Left cardiac atrium (tissue), 4 donors: ENCODE data around the gene NDUFV3. TPM values are rescaled to one million over a fixed set of nuclear protein-coding genes. Genes with fewer than 3 reads are reported as not detected.
"Not testable (repeated sequence)": the region's sequence is repeated elsewhere in the genome, so short reads cannot be mapped to it uniquely, and the experiment has no call there.

ENCODE experiments used
- ATAC-seq, 2 donors: fragments of 200-7000 bp; cut with Tn5 transposase; one replicate each; pipeline ENCODE4 v1.9.1; 2020; ENCODE audit warnings: mild to moderate bottlenecking in 2 of 2, moderate library complexity in 2 of 2
- DNase-seq: peaks from one replicate; pipeline ENCODE4 v3.0.0-alpha.2; 2020
- intact Hi-C, 2 donors: fragments of 100-400 bp; cut with DNase I; formaldehyde crosslinking; loops; one replicate each; pipeline versions ENCODE4 v1.14.1 to v1.15.1; 2022 to 2023
- total RNA-seq, 2 donors: library from RNA; stranded (reverse); fragmentation: NEBNext Ultra II Directional; extraction: Animal tissue kit (Norgen Biotek cat#: 25700); gene quantifications; one replicate each; pipeline ENCODE4 v1.2.1, GENCODE V29; 2021
- donor health status: DM: no; HTN: yes; CAD: no.
- donor health status: DM: no; HTN: yes; CAD: no; lungs with severe emphysema.
- donor health status: DM: yes; HTN: yes; CAD: no.
- donor health status: Dilated cardiomyopathy.

NDUFV3 gene
- total RNA-seq, 2 donors from 2014 or later = 46.4 to 49.7 TPM

GRCh38 chr21:42855171-42855936 lies 37.8 kb upstream of the NDUFV3 start:
- ATAC-seq (no peak), DNase-seq (peak; percentile 9)
- intact Hi-C loops = no loop called here

- no peak for ATAC-seq
- DNase-seq = no peak
- intact Hi-C loops = no loop called here
These were observed 37.2 kb upstream of the NDUFV3 start for GRCh38 chr21:42855937-42856335.

DNA sequence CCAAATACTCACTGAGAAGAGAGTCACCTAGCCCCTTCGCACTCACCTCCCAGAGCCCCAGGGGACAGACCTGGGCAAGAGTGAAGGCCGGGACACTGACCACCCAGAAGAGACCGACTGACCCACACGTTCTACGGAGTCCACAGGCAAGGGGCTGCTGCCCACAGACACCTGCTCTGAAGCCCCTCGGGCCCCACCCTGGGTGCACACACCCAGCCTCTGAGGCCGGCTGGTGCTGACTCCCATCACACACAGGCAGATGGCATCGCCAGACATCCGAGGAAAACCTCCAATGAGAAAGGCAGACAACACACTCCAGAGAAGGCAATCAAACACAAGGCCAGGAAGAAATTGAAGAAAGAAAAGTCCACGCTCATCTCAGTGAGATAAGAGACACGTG lies 35.9 kb upstream of the NDUFV3 start:
- no peak for ATAC-seq
- no peak for DNase-seq
- intact Hi-C loops = no loop called here

DNA sequence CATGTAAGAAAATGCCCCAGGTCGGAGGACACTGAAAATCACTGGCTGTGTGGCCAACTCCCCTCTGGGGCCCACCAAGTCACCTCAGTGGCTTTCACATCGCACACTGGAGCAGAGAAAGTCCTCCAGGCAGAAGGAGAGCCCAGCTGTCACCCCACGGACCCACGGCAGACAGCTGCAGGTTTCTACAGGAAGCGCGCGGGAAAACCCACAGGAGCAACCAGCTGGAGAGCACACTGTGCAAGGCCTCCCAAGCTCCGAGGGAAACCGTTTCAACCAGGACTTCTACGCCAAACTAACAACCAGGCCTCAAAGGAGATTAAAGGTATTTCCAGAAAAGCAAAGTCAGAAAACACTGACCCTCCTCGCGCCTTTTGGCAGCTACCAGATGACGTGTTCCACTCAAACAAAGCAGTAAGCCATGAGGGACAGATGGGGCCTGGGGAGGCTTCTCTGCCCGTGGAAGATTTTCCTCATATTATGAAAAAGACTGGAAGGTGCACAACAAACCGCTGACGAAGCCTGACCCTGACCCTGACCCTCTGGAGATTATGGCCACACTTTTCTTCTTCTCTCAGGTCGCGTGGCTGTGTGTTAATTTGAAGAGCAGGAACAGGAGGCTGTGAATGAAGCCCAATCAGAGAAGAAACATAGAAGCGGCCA lies 34.8 kb upstream of the NDUFV3 start:
- intact Hi-C loops = no loop called here
- no peak for DNase-seq
- ATAC-seq = no peak

DNA sequence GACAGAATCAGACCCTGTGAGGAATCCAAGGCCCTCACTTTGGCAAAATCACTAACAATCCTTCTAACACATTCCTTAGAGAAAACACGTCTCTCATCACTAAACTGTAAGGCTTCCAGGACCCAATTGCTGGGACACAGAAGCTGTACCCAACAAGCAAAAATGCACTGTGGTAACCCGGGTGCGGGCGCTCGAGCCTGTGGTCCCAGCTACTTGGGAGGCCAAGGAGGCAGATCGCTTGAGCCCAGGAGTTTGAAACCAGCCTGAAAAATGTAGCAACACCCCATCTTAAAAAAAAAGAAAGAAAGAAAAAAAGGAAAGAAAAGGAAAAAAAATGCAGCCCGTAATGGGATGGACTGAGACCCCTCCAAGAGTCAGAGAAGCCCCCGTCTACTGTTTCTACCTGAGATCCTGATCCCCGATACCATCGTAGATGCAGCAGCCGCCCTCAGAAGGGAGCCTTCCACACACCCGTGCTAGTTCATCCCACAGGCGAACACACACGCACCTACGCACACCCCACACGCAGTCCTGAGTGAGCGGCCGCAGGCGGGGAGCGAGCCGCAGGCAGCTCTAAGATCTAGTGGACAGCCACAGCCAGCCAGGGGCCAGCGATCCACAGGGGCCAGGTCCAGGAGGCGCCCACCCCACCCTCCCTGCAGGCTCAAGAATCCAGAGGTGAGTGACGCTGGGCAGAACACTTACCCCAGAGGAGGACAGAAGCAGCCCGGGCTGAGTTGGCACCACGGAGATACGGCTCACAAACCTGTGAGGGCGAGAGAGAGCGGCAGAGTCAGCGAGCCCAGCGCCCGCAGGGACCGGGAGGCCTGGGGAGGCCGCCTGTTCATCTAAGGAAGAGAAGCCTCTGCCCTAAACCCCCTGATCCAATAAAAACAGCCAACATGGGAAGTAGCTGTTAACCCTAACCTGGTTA lies 33.9 kb upstream of the NDUFV3 start:
- intact Hi-C loops = no loop called here

DNA sequence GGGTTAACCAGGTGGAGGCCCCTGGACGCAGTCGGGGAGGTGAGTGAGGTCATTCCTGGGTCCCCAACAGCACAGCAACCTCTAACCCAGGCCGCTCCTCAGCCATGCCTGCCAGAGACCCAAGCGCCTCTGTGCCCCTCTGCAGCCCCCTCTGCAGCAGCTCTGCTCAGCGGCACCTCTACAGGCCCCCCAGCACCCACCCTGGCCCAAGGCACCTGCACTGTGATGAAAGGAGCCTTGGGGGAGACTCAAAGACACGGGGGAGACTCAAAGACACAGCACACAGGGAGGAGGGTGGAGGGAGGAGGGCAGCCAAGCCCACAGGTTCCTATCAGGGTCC lies 33.2 kb upstream of the NDUFV3 start:
- intact Hi-C loops = no loop called here
- no peak for DNase-seq
- ATAC-seq = no peak

More for the DNA sequence above, 33.9 kb upstream of the NDUFV3 start:
- DNase-seq = no peak
- no peak for ATAC-seq

GRCh38 chr21:42860345-42860744 lies 32.8 kb upstream of the NDUFV3 start:
- DNase-seq (no peak), ATAC-seq (no peak)
- intact Hi-C loops = no loop called here

DNA sequence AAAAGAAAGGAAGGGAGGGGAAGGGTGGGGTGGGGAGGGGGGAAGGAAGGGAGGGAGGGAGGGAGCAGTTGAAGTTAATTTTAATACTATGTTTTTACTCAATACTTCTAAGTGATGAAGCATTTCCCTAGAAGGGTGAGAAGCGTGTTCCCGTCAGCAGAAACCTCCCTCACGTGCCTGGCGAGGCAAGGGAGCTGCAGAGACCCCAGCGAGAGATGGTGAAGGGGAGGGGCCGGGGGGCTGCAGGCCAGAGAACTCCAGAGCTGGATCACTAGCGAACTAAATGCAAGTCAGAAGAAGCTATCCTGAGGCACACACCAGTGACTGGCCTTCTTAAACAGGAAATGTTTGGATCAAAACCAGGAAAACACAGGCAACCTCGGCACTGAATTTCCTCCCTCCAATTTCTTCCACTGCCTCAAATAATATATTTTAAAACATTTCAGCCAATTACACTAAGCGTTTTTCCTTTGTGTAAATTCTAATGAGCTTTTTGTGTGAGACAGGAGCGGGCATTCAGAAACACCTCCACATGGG lies 31.7 kb upstream of the NDUFV3 start:
- DNase-seq = no peak

GRCh38 chr21:42861848-42862400 lies 31.2 kb upstream of the NDUFV3 start:
- ATAC-seq = no peak
- DNase-seq = no peak
- intact Hi-C loops = no loop called here

More for the DNA sequence above, 31.7 kb upstream of the NDUFV3 start:
- ATAC-seq = no peak
- intact Hi-C loops = no loop called here

- ATAC-seq (no peak), DNase-seq (no peak)
- intact Hi-C loops = no loop called here
These were observed 30.2 kb upstream of the NDUFV3 start for GRCh38 chr21:42862774-42863503.

DNA sequence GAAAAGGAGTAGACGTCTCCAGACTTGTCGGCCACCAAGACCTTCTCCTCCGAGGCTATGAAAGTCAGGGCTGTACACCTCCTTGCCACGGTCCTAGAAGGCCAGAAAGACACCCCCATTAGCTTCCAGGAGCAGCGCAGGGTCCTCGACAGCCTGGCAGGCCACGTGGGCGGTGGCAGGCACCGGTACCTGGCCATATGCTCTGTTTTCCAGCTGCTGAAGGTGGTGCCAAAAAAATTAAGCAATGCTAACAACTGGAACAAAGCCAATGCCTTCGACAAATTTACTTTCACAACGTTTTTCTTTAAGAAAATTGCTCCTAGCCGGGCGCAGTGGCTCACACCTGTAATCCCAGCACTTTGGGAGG lies 29.6 kb upstream of the NDUFV3 start:
- ATAC-seq (no peak), DNase-seq (no peak)
- intact Hi-C loops = no loop called here

- ATAC-seq (no peak), DNase-seq (no peak)
- intact Hi-C loops = no loop called here
These were observed 28.8 kb upstream of the NDUFV3 start for GRCh38 chr21:42864286-42864685.

DNA sequence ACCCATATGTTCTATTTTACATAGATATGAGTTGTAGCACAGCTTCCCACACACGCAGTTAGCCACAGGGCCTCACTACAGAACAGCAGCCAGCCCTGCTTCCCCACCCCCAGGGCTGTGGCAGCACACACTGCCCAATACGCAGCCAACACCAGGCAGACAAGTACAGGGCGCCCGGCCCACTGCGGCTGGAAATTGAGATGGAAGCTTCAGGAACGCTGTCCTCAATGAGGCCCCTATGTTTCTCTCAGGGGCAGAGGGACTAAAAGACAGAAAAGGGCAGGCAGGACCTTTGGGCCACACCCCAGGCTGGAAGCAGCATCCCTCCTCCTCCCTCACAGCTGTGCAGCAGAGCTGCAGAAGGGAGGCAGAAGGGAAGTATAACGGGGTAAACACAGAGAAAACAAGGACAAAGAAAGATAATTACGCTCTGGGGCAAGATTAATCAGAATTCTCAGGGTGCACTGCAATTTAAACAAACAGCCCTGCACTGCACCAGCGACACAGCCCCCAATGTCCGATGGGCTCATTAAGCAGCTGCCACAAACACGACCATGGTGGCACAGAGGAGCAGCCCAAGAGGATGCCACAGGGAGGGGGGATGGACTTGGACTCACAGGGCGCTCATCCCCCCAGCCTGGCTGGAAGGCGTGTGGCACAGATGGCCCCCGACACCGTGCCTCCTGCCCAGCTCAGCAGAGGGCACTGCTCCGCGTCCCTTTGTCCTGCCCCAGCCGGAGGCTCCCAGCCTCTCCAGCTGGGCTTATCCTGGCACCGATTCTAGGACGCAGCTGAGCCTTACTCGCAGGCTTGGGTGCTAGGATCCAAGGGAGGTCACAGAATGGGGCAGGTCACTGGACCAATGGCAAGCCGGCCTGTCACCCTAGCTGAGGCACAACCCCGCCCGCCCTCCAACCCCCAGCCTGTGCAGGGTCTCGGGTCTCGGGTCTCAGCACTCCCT lies 28.0 kb upstream of the NDUFV3 start:
- peak; percentile 23 to 46 for ATAC-seq
- no peak for DNase-seq
- intact Hi-C loops = no loop called here

GRCh38 chr21:42865776-42866160 lies 27.3 kb upstream of the NDUFV3 start:
- intact Hi-C loops = no loop called here
- ATAC-seq = peak; percentile 54 to 83
- no peak for DNase-seq

- intact Hi-C loops = no loop called here
- DNase-seq (no peak), ATAC-seq (no peak)
These were observed 24.9 kb upstream of the NDUFV3 start for GRCh38 chr21:42868196-42868595.

GRCh38 chr21:42873096-42873495 lies 20.0 kb upstream of the NDUFV3 start:
- intact Hi-C loops = no loop called here
- ATAC-seq (no peak), DNase-seq (no peak)

DNA sequence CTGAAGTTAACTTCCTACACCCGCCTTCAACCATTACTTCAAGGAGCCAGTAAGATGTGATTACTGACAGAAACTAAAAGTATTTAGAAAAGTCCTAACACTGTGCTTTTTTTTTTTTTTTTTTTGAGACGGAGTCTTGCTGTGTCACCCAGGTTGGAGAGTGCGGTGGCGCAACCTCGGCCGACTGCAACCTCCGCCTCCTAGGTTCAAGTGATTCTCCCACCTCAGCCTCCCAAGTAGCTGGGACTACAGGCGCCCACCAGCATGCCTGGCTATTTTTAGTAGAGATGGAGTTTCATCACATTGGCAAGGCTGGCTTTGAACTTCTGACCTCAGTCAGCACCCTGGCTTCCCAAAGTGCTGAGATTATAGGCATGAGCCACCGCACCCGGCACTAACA lies 17.3 kb upstream of the NDUFV3 start:
- ATAC-seq, DNase-seq, intact Hi-C loops: not testable (repeated sequence)

- intact Hi-C loops = no loop called here
- DNase-seq (no peak), ATAC-seq (no peak)
These were observed 14.5 kb upstream of the NDUFV3 start for GRCh38 chr21:42878678-42878992.
